Kidney (tissue), 14 donors: ENCODE data around the gene CD163L1. TPM values are rescaled to one million over a fixed set of nuclear protein-coding genes. Genes with fewer than 3 reads are reported as not detected.

Experiments
- DNase-seq, 5 donors: peaks; one replicate each; pipeline ENCODE4 v3.0.0-alpha.2; 2013 to 2020
- FAIRE-seq: peaks from 2 replicates; lab custom pipeline; 2012; peaks lifted over from hg19 to GRCh38; lab: Jason Lieb, UNC
- H3K27ac ChIP-seq, 2 donors: one replicate each; pipeline ENCODE4 v1.7.0; 2013; ENCODE audit warnings: low read depth in 2 of 2, low read length in 2 of 2, inconsistent platforms in 1 of 2
- H3K27me3 ChIP-seq: one replicate; pipeline ENCODE4 v1.7.1; 2013; ENCODE audit warnings: low read length, inconsistent platforms; ENCODE audit not compliant: control insufficient read depth, insufficient read depth
- H3K36me3 ChIP-seq, 3 donors: one replicate each; pipeline versions ENCODE4 v1.7.0 to v1.7.1; 2013; ENCODE audit warnings: low read length in 3 of 3, control low read depth in 1 of 3, inconsistent platforms in 1 of 3; ENCODE audit not compliant: insufficient read depth in 3 of 3, control insufficient read depth in 2 of 3
- H3K4me1 ChIP-seq, 3 donors: one replicate each; pipeline versions ENCODE4 v1.7.0 to v1.7.1; 2013; ENCODE audit warnings: low read length in 3 of 3, inconsistent platforms in 1 of 3, low read depth in 1 of 3; ENCODE audit not compliant: control insufficient read depth in 2 of 3, insufficient read depth in 2 of 3
- H3K4me3 ChIP-seq, 3 donors: one replicate each; pipeline versions ENCODE4 v1.7.0 to v1.8.1; 2013; ENCODE audit warnings: low read length in 3 of 3, control low read depth in 1 of 3, inconsistent platforms in 1 of 3
- H3K9ac ChIP-seq, 3 donors: one replicate each; pipeline versions ENCODE4 v1.7.0 to v1.7.1; 2013; ENCODE audit warnings: low read length in 3 of 3, control low read depth in 1 of 3, inconsistent platforms in 1 of 3
- H3K9me3 ChIP-seq, 3 donors: one replicate each; pipeline versions ENCODE4 v1.7.0 to v1.7.1; 2013; ENCODE audit warnings: low read length in 3 of 3, control low read depth in 1 of 3, inconsistent platforms in 1 of 3; ENCODE audit not compliant: control insufficient read depth in 2 of 3, insufficient read depth in 1 of 3
- CTCF ChIP-seq: IDR thresholded peaks from 3 replicates; pipeline ENCODE4 v1.5.1; 2012; ENCODE audit warnings: mild to moderate bottlenecking, moderate library complexity, borderline replicate concordance; ENCODE audit not compliant: insufficient read depth; ENCODE audit errors: extremely low read depth
- intact Hi-C: fragments of 100-400 bp; cut with DNase I; formaldehyde crosslinking; loops from one replicate; pipeline ENCODE4 v1.11.1; 2022
- polyA plus RNA-seq: library from polyadenylated mRNA; stranded (reverse); fragments of 350-450 nt; fragmentation: Illumina TruSeq; extraction: RNeasy Lipid Tissue Mini Kit (QIAGEN cat#74804); gene quantifications from one replicate; pipeline ENCODE4 v1.2.3, GENCODE V29; 2014; ENCODE audit warnings: low read depth, low replicate concordance; ENCODE audit not compliant: insufficient read depth
- total RNA-seq: library from RNA; stranded (reverse); fragmentation: NEBNext Ultra II Directional; extraction: Animal tissue kit (Norgen Biotek cat#: 25700); gene quantifications from one replicate; pipeline ENCODE4 v1.2.1, GENCODE V29; 2021
- donor health status: control.
- donor health status: control.
- donor health status: control.
- donor health status: control.
- donor health status: control.
- donor health status: DM: yes; HTN: yes; CAD: no.
- donor health status: Normal renal cell carcinoma (clear cell type).

Gene CD163L1
- total and polyA plus RNA-seq, 2 donors from 2014 or later: 7.0 to 8.5 TPM

GRCh38 chr12:7310070-7310469 lies 133.9 kb downstream of the CD163L1 start:
- H3K27ac ChIP-seq: no peak overlapping the region
- no peak overlapping the region for H3K4me3 ChIP-seq
- no peaks in the 10 kb centered on the region for H3K27me3 ChIP-seq
- intact Hi-C loops: no loop called here
- no peaks in the 10 kb centered on the region for H3K36me3 ChIP-seq
- H3K9ac ChIP-seq: no peak overlapping the region
- no peaks in the 10 kb centered on the region for H3K9me3 ChIP-seq
- DNase-seq (no peak), FAIRE-seq (no peak)
- no peak for TF ChIP-seq CTCF
- no peaks in the 10 kb centered on the region for H3K4me1 ChIP-seq

Other genes with a start within 250 kb of the CD163L1 start
- gene ACSM4, start 140.1 kb downstream of the CD163L1 start, total RNA-seq: not detected
- gene ACSM4, start 140.1 kb downstream of the CD163L1 start, polyA plus RNA-seq: not detected
- gene CD163, start 59.6 kb upstream of the CD163L1 start, total RNA-seq: 329 TPM
- gene CD163, start 59.6 kb upstream of the CD163L1 start, polyA plus RNA-seq: 22.8 TPM
- gene APOBEC1, start 221.8 kb upstream of the CD163L1 start, total RNA-seq: not detected
- not detected for gene APOBEC1, start 221.8 kb upstream of the CD163L1 start, polyA plus RNA-seq